ENCODE measurements around the gene PTGS2.

DNA sequence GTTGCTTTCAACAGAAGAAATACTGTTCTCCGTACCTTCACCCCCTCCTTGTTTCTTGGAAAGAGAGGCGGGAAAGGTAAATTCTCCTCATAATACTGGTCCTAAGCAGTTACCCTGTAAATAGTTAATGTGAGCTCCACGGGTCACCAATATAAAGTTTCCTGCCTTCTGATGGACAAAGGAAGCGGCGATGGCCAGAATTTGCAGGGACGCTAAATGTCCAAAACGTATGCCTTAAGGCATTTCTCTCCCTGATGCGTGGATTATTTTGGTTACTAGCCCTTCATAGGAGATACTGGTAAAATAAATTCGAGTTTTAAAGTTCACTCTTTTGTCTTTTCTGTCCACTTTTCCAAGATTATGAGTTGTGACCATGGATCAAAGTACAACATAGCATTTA is 898 bp upstream of the PTGS2 start:
- TF ChIP-seq POLR2AphosphoS5 (IDR thresholded peaks at IDR 0.05; ENCODE audit: low read depth, low read length) (no peak), POLR2A (IDR thresholded peaks at IDR 0.05; ENCODE audit: low read depth, low read length) (no peak), TAF1 (IDR thresholded peaks at IDR 0.05; ENCODE audit: low read depth, low read length) (no peak), PAX5 (IDR thresholded peaks at IDR 0.05; ENCODE audit: insufficient read depth, low read length, severe bottlenecking) (no peak), SPI1 (IDR thresholded peaks at IDR 0.05; ENCODE audit: low read depth, low read length) (no peak), POU2F2 (IDR thresholded peaks at IDR 0.05; ENCODE audit: low read depth, low read length) (no peak)

Measured in GM12891 (cell line).